ENCODE results near the gene MGARP. TPM values are rescaled to one million over a fixed set of nuclear protein-coding genes. Genes with fewer than 3 reads are reported as not detected.

MGARP gene
- total and polyA plus RNA-seq, 8 donors, result 0.21 to 0.55 (median 0.40) TPM; not detected in 1

DNA sequence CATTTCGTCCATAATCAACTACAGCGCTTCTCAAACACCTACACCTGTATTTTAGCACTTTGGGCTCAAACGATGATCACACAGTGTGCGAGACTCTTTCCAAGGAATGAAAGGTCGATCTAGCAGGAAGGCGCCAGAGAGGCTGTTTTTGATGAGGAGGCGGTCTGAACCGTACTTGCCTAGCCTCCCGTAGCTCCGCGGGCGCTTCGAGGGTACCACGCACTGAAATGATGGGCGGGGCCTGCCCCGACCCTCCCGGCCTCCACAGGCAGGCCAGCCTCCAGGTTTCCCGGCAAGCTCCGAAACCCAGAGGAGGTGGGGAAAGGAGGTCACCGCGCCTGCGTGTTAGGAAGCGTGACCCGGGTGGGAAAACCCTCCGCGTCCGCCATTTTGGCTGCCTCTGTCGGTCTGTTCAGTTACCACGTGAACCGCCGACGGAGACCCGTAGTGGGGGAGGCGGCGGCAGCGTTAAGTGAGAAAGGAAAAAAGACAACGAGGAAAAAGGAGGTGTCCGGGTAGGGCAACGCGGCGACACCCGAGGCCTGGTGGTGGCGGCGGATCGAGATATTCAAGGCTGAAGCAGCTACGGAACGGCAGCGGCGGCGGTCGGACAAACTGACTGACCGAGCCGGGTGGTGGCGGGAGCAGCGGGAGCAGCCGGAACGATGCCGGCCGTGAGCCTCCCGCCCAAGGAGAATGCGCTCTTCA is 21.2 kb upstream of the MGARP start, which contains the start of gene NAA15:
Gene NAA15, plus strand, starts transcription at position 393 of the 708 bp plus-strand sequence. Its CDS starts 273 bp downstream, at position 666.
- Histone ChIP-seq H3K36me3 (peaks cover 0 to 4% of the 10 kb centered on the region in 2 donors), H3K4me3 (peak within 1 kb of the TSS; percentile 91 to 99), H3K27me3 (no peaks in the 10 kb centered on the region), H3K27ac (peak within 1 kb of the TSS; percentile 89 to 93), H3K9me3 (no peaks in the 10 kb centered on the region), H3K4me1 (peaks cover 21 to 42% of the 10 kb centered on the region in 2 donors)
- TF ChIP-seq CTCF (IDR thresholded peaks at IDR 0.05), result peak in 1 of 2 donors; percentile 16
- ATAC-seq (peak; percentile 96), DNase-seq (peak; percentile 97 to 99 (median 99))
- intact Hi-C loops (cut with DNase I), result no loop called here

- peaks cover 0 to 4% of the 10 kb centered on the region in 2 donors for H3K36me3 ChIP-seq
- TF ChIP-seq CTCF (IDR thresholded peaks at IDR 0.05), result no peak
- peaks cover 21 to 47% of the 10 kb centered on the region in 2 donors for H3K4me1 ChIP-seq
- peak overlapping the region; percentile 91 to 99 for H3K4me3 ChIP-seq
- peak overlapping the region; percentile 89 to 93 for H3K27ac ChIP-seq
- H3K27me3 ChIP-seq, result no peaks in the 10 kb centered on the region
- DNase-seq (peak in 1 of 4 donors; percentile 27), ATAC-seq (peak; percentile 34)
- intact Hi-C loops (cut with DNase I), result no loop called here
- H3K9me3 ChIP-seq, result no peaks in the 10 kb centered on the region
Measured at GRCh38 chr4:139300431-139301112, 20.5 kb upstream of the MGARP start.

GRCh38 chr4:139299536-139299935 is 19.5 kb upstream of the MGARP start:
- intact Hi-C loops (cut with DNase I), result loop anchor here in 1 of 2 donors (10.0 kb wide), 1 partner anchor 265 kb away; no protein-coding TSS in a partner anchor
- Histone ChIP-seq H3K9me3 (no peaks in the 10 kb centered on the region), H3K4me3 (peak overlapping the region in 1 of 2 donors; percentile 99), H3K27ac (peak overlapping the region in 1 of 2 donors; percentile 93), H3K27me3 (no peaks in the 10 kb centered on the region), H3K4me1 (peaks cover 21 to 52% of the 10 kb centered on the region in 2 donors), H3K36me3 (peaks cover 0 to under 1% of the 10 kb centered on the region in 2 donors)
- no peak for DNase-seq
- TF ChIP-seq CTCF (IDR thresholded peaks at IDR 0.05), result no peak
- ATAC-seq, result no peak

DNA sequence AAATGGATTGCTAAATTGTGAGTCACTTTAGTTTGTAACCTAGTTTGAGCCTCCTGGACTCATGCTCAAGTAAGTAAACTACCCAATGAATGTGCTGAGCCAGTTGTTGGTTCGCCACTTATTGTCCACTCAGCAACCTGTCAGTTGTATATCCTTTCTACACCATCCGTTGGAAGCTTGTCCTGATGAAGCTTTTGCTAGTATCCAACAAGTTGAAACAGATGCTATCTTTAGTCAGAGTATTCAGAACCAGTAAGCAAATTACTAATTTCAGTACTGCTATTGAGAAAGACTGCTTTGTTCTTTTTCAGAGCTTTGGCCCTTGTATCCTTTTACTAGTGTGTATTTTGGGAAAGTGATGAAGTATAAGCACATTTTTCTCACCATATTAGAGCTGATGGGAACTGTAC is 17.0 kb upstream of the MGARP start:
- intact Hi-C loops (cut with DNase I), result loop anchor here in 1 of 2 donors (10.0 kb wide), 1 partner anchor 262 kb away; no protein-coding TSS in a partner anchor
- peaks cover 13 to 49% of the 10 kb centered on the region in 2 donors for H3K4me1 ChIP-seq
- peaks cover 0 to 12% of the 10 kb centered on the region in 2 donors for H3K36me3 ChIP-seq
- no peak for TF ChIP-seq CTCF (IDR thresholded peaks at IDR 0.05)
- no peak overlapping the region for H3K4me3 ChIP-seq
- H3K27ac ChIP-seq, result no peak overlapping the region
- H3K9me3 ChIP-seq, result no peaks in the 10 kb centered on the region
- ATAC-seq, result no peak
- no peaks in the 10 kb centered on the region for H3K27me3 ChIP-seq
- no peak for DNase-seq

DNA sequence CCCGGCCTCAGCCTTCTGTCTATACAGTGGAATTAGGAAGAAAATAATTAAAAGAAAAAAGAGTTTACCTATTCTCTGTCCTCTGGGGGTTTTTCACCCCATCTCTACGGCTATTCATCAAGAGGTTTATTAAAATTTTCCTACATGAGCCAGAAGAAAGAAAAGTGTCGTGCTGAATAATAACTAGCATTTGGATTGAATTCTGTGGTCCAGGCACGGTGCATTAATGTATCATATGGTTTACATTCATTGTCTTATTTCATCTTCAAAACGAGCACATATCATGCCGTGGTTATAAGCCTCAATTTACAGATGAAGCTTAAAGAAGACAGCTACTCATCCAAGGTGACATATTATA is 15.9 kb upstream of the MGARP start:
- Histone ChIP-seq H3K27ac (peak overlapping the region; percentile 76 to 85), H3K36me3 (peaks cover 0 to 23% of the 10 kb centered on the region in 2 donors), H3K27me3 (no peaks in the 10 kb centered on the region), H3K9me3 (no peaks in the 10 kb centered on the region), H3K4me1 (peaks cover 13 to 49% of the 10 kb centered on the region in 2 donors), H3K4me3 (peak overlapping the region; percentile 74 to 90)
- TF ChIP-seq CTCF (IDR thresholded peaks at IDR 0.05), result no peak
- no peak for ATAC-seq
- DNase-seq, result no peak
- intact Hi-C loops (cut with DNase I), result loop anchor here in 1 of 2 donors (10.0 kb wide), 1 partner anchor 261 kb away; no protein-coding TSS in a partner anchor

All from left lung (tissue), 10 donors.